ENCODE results near the gene HIVEP3.

Gene HIVEP3

DNA sequence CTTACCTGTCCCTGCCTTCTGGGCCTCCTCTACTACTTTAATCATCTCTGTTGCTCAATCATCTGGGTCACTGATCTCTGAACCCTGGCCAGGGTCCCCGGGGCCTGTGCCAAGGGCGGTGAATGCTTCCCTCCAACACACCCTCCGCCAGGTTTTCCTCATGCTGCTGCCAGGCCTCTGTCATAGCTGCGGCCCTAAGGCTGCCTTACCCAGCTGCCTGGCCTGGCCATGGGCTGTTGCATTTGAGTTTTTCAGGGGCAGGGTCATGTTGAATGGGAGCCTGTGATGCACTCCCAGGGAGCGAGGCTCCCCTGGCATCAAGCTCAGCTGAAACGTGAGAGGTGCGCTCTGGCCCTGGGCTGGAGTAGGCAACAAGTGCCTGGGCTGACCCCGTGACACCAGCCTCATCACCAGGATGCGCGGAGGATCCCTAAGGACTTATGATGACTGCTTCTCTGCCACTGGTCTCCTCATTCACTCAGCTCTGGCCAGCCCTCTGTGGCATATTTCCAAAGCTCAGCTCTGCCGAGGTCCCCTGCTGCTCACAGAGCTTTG, 441.8 kb downstream of the HIVEP3 start:
- no peak for DNase-seq
- H3K4me3 ChIP-seq (ENCODE audit: low read length): no peak overlapping the region
- H2AFZ ChIP-seq (ENCODE audit: low read length): no peak overlapping the region
- no peaks in the 10 kb centered on the region for H3K4me1 ChIP-seq (ENCODE audit: low read length)
- H3K36me3 ChIP-seq (replicated peaks; ENCODE audit: insufficient read depth, low read length): no peaks in the 10 kb centered on the region
- H3K9me3 ChIP-seq (replicated peaks; ENCODE audit: insufficient read depth, low read length): no peaks in the 10 kb centered on the region
- no peaks in the 10 kb centered on the region for H3K27me3 ChIP-seq (replicated peaks; ENCODE audit: insufficient read depth, low read length)
- H4K20me1 ChIP-seq (ENCODE audit: insufficient read depth, low read length): no peaks in the 10 kb centered on the region
- H3F3A ChIP-seq (ENCODE audit: insufficient read depth, low read length): no peaks in the 10 kb centered on the region
- no peak overlapping the region for H3K27ac ChIP-seq (ENCODE audit: low read length)
- no peaks in the 10 kb centered on the region for H3K9me2 ChIP-seq (replicated peaks; ENCODE audit: insufficient read depth, low read length)
- H3K4me2 ChIP-seq (ENCODE audit: low read depth, low read length): no peak overlapping the region
- H3K9ac ChIP-seq (ENCODE audit: low read length): no peak overlapping the region
- H3K79me2 ChIP-seq (ENCODE audit: low read length): no peaks in the 10 kb centered on the region
- TF ChIP-seq EZH2phosphoT487 (IDR thresholded peaks at IDR 0.05; ENCODE audit: low read length) (no peak), EZH2 (optimal IDR thresholded peaks at IDR 0.05; ENCODE audit: low read depth, low read length) (no peak)
- TF ChIP-seq, protein P1, sequence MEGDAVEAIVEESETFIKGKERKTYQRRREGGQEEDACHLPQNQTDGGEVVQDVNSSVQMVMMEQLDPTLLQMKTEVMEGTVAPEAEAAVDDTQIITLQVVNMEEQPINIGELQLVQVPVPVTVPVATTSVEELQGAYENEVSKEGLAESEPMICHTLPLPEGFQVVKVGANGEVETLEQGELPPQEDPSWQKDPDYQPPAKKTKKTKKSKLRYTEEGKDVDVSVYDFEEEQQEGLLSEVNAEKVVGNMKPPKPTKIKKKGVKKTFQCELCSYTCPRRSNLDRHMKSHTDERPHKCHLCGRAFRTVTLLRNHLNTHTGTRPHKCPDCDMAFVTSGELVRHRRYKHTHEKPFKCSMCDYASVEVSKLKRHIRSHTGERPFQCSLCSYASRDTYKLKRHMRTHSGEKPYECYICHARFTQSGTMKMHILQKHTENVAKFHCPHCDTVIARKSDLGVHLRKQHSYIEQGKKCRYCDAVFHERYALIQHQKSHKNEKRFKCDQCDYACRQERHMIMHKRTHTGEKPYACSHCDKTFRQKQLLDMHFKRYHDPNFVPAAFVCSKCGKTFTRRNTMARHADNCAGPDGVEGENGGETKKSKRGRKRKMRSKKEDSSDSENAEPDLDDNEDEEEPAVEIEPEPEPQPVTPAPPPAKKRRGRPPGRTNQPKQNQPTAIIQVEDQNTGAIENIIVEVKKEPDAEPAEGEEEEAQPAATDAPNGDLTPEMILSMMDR (IDR thresholded peaks at IDR 0.05; ENCODE audit: low read length): no peak

DNA sequence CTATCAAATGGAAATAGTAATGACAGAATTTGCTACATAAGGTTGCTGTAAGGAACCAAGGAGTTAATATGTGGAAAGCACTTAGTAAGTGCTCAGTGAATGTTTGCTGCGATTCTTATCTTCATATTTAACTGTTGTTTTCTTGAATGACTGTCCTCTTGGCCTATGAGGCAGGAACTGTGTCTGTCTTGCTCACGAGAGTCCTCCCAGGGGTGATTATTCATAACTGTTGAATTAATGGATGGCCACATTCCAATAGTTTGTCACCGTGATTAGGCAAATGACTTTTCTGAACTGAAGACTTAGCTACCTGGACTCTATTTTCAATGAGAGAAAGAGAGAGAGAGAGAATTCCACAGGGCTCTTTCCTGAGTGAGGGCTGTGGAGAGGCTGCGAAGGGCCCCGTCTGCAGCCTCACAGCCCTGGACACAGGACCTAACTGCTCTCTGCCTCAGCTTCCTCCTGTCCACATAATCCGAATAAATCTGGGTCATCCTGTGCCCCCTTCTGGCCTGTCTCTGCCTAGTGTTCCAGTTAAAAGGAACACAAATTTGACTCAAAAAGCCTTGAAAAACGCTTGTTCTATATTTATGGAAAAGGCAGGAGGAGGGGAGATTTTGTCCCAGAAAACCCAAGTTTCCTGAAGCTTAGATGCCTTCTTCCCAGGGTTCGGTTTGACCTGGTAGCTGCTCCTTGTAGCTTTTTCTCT, 442.7 kb downstream of the HIVEP3 start:
- TF ChIP-seq, protein P1 (IDR thresholded peaks at IDR 0.05; ENCODE audit: low read length): no peak
- TF ChIP-seq EZH2phosphoT487 (IDR thresholded peaks at IDR 0.05; ENCODE audit: low read length): no peak
- TF ChIP-seq EZH2 (optimal IDR thresholded peaks at IDR 0.05; ENCODE audit: low read depth, low read length): no peak
- H3K9me3 ChIP-seq (replicated peaks; ENCODE audit: insufficient read depth, low read length): no peaks in the 10 kb centered on the region
- no peak overlapping the region for H3K4me2 ChIP-seq (ENCODE audit: low read depth, low read length)
- H3K9ac ChIP-seq (ENCODE audit: low read length): no peak overlapping the region
- no peaks in the 10 kb centered on the region for H3K4me1 ChIP-seq (ENCODE audit: low read length)
- H3K4me3 ChIP-seq (ENCODE audit: low read length): no peak overlapping the region
- H3K27me3 ChIP-seq (replicated peaks; ENCODE audit: insufficient read depth, low read length): no peaks in the 10 kb centered on the region
- H3K79me2 ChIP-seq (ENCODE audit: low read length): no peaks in the 10 kb centered on the region
- no peak overlapping the region for H3K27ac ChIP-seq (ENCODE audit: low read length)
- no peak for DNase-seq
- no peaks in the 10 kb centered on the region for H3F3A ChIP-seq (ENCODE audit: insufficient read depth, low read length)
- H4K20me1 ChIP-seq (ENCODE audit: insufficient read depth, low read length): no peaks in the 10 kb centered on the region
- H3K36me3 ChIP-seq (replicated peaks; ENCODE audit: insufficient read depth, low read length): no peaks in the 10 kb centered on the region
- H3K9me2 ChIP-seq (replicated peaks; ENCODE audit: insufficient read depth, low read length): no peaks in the 10 kb centered on the region
- H2AFZ ChIP-seq (ENCODE audit: low read length): no peak overlapping the region

DNA sequence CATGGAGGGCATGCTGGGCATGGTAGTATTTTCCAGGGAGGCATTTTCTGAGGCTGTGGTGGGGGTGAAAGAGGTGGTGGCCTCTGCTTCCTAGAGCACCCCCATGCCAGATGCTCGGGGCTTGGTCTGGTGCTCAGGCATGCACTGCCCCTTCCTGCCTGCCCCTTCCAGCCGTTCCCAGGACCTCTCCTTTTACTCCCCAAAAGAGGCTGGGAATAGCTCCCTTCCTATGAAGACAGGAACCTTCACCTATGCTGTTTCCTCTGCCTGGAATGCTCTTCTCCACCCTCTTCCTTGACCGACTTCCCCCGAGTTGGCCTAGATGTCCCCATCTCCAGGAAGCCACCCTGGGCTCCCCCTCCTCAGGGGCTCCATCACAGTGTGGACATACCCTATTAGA, 443.4 kb downstream of the HIVEP3 start:
- Histone ChIP-seq H3K4me1 (ENCODE audit: low read length) (no peaks in the 10 kb centered on the region), H3K36me3 (replicated peaks; ENCODE audit: insufficient read depth, low read length) (no peaks in the 10 kb centered on the region), H3K4me2 (ENCODE audit: low read depth, low read length) (no peak overlapping the region), H3K27ac (ENCODE audit: low read length) (no peak overlapping the region), H2AFZ (ENCODE audit: low read length) (no peak overlapping the region), H3K9me2 (replicated peaks; ENCODE audit: insufficient read depth, low read length) (no peaks in the 10 kb centered on the region), H3K79me2 (ENCODE audit: low read length) (no peaks in the 10 kb centered on the region), H3K9me3 (replicated peaks; ENCODE audit: insufficient read depth, low read length) (no peaks in the 10 kb centered on the region), H3K27me3 (replicated peaks; ENCODE audit: insufficient read depth, low read length) (no peaks in the 10 kb centered on the region), H3K4me3 (ENCODE audit: low read length) (no peak overlapping the region), H4K20me1 (ENCODE audit: insufficient read depth, low read length) (no peaks in the 10 kb centered on the region), H3K9ac (ENCODE audit: low read length) (no peak overlapping the region), H3F3A (ENCODE audit: insufficient read depth, low read length) (no peaks in the 10 kb centered on the region)
- no peak for TF ChIP-seq EZH2 (optimal IDR thresholded peaks at IDR 0.05; ENCODE audit: low read depth, low read length)
- no peak for TF ChIP-seq EZH2phosphoT487 (IDR thresholded peaks at IDR 0.05; ENCODE audit: low read length)
- TF ChIP-seq, protein P1 (IDR thresholded peaks at IDR 0.05; ENCODE audit: low read length): no peak
- no peak for DNase-seq
